Neural crest cell (in vitro differentiated cells): Measurements from ENCODE around the gene PPP1R3C. TPM values are rescaled to one million over a fixed set of nuclear protein-coding genes. Genes with fewer than 3 reads are reported as not detected.

ENCODE experiments used
- DNase-seq: peaks from one replicate; pipeline ENCODE4 v3.0.0; 2021; ENCODE audit warnings: low read depth, mixed read lengths, low spot score
- H3K27ac Mint-ChIP-seq: one replicate; pipeline ENCODE4 v1.8.0; 2021; ENCODE audit warnings: mild to moderate bottlenecking, mixed read lengths; ENCODE audit not compliant: unreplicated experiment
- H3K27me3 Mint-ChIP-seq: 2 replicates; pipeline ENCODE4 v1.8.0; 2021; ENCODE audit warnings: low read depth, mild to moderate bottlenecking, mixed read lengths
- H3K36me3 Mint-ChIP-seq: 2 replicates; pipeline ENCODE4 v1.8.0; 2021; ENCODE audit warnings: low read depth, mild to moderate bottlenecking, mixed read lengths
- H3K4me1 Mint-ChIP-seq: 2 replicates; pipeline ENCODE4 v1.8.0; 2021; ENCODE audit warnings: mixed read lengths
- H3K4me3 Mint-ChIP-seq: one replicate; pipeline ENCODE4 v1.8.0; 2021; ENCODE audit warnings: mild to moderate bottlenecking, mixed read lengths
- H3K9me3 Mint-ChIP-seq: 2 replicates; pipeline ENCODE4 v1.8.0; 2021; ENCODE audit warnings: mixed read lengths
- total RNA-seq: library from RNA; stranded (reverse); gene quantifications from 2 replicates; pipeline ENCODE4 v1.2.1, GENCODE V29; 2021
- TF ChIP-seq, protein P1 (sequence below): fragments of 200-600 bp; sonication (generic); conservative IDR thresholded peaks from 2 replicates; pipeline ENCODE4 v1.5.0; 2021; ENCODE audit warnings: antibody characterized with exemption, mild to moderate bottlenecking

PPP1R3C gene
- total RNA-seq, 1 donor from 2014 or later = 3.6 TPM

DNA sequence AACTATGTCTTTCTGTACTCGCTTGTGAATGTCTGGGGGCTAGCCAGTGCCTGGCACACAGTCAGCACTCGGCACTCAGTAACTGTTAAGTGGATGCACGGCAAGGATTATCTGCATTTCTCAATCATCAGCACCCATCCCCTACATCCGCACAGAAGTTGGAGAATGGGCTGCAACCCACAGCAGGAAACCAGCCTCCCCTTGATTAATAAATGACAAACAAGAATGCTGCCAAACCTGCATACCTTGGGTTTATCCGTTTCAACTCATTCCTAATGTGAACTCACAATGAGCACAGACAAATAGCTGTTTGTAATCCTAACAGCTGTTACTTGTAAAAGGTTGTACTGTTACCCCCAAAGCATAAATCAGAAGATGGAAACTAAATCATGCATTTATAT is 28.9 kb downstream of the PPP1R3C start:
- no peaks in the 10 kb centered on the region for H3K27me3 Mint-ChIP-seq
- TF ChIP-seq, protein P1, sequence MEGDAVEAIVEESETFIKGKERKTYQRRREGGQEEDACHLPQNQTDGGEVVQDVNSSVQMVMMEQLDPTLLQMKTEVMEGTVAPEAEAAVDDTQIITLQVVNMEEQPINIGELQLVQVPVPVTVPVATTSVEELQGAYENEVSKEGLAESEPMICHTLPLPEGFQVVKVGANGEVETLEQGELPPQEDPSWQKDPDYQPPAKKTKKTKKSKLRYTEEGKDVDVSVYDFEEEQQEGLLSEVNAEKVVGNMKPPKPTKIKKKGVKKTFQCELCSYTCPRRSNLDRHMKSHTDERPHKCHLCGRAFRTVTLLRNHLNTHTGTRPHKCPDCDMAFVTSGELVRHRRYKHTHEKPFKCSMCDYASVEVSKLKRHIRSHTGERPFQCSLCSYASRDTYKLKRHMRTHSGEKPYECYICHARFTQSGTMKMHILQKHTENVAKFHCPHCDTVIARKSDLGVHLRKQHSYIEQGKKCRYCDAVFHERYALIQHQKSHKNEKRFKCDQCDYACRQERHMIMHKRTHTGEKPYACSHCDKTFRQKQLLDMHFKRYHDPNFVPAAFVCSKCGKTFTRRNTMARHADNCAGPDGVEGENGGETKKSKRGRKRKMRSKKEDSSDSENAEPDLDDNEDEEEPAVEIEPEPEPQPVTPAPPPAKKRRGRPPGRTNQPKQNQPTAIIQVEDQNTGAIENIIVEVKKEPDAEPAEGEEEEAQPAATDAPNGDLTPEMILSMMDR = no peak
- no peak overlapping the region for H3K4me3 Mint-ChIP-seq
- no peak overlapping the region for H3K27ac Mint-ChIP-seq
- DNase-seq = no peak
- H3K36me3 Mint-ChIP-seq = peaks cover 11% of the 10 kb centered on the region
- H3K9me3 Mint-ChIP-seq = peaks cover 14% of the 10 kb centered on the region
- no peaks in the 10 kb centered on the region for H3K4me1 Mint-ChIP-seq

DNA sequence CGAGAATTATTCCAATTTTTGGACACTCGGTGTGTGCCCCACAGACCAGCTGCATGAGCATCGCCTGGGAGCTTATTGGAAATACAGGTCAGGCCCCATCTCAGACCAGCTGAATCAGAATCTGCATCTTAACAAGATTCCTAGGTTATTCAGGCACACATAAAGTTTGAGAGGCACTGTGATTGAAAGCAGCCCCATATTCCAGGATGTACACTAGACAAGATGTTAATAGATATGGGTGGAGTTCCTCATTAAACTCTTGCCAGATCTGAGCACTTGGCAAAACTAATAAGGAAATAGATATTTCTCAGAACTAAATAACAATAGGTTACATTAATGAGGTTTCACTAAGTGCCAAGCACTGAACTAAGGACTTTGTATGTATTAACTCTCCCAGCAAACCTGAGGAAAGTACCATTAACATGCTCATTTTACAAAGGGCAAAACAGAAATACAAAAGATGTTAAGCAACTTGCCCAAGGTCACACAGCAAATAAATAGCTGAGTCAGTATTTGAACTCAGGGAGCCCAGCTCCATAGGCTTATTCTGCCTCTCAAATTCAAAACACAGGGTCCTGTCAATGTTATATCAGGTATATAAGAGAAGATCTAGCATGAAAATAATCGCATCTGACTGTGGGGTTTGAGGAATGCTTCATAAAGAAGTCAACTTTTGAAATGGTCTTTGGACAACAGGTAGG is 29.9 kb downstream of the PPP1R3C start:
- Mint-ChIP-seq H3K36me3 (peaks cover 11% of the 10 kb centered on the region), H3K4me1 (no peaks in the 10 kb centered on the region), H3K4me3 (no peak overlapping the region), H3K9me3 (peaks cover 14% of the 10 kb centered on the region), H3K27me3 (no peaks in the 10 kb centered on the region), H3K27ac (no peak overlapping the region)
- no peak for DNase-seq
- TF ChIP-seq, protein P1 = no peak

DNA sequence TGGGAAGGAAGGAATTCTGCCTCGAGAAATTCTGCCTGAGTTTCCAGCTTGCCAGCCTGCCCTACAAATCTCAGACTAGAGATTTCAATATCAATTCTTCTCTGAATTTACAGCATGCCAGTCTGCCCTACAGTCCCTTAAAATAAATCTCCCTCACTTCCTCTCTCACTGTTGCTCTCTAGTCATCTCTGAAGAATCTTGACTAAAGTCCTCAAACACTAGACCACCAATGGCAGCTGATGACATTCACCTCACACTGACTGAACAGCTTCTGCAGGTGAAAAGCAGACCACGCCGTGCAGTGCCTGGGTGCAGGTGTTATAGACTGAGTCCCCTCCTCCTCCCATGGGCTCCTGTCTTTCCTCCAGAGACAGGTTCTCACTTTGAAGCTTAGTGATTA is 30.4 kb downstream of the PPP1R3C start:
- H3K36me3 Mint-ChIP-seq = peaks cover 11% of the 10 kb centered on the region

DNA sequence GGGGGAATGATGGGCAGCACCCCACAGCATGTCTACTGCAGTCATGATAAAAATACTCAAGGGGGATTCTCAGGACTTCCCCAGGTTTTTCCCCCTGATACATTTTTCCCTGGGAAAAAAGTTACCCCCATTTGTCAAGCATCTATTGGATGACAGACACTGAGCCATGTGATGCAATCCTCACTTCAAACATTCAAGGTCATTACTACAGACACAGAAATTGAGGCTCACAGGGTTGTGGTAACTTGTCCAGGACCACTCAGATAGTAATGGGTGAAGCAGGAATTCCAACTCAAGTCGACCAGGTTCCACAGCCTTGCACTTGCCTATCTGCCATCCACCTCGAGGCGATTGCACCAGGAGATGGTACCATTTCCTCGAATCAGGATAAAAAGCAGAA is 31.7 kb downstream of the PPP1R3C start:
- no peaks in the 10 kb centered on the region for H3K27me3 Mint-ChIP-seq
- H3K4me3 Mint-ChIP-seq = no peak overlapping the region
- TF ChIP-seq, protein P1 = no peak
- no peaks in the 10 kb centered on the region for H3K4me1 Mint-ChIP-seq
- H3K36me3 Mint-ChIP-seq = peaks cover 9% of the 10 kb centered on the region
- DNase-seq = no peak
- peaks cover 12% of the 10 kb centered on the region for H3K9me3 Mint-ChIP-seq
- no peak overlapping the region for H3K27ac Mint-ChIP-seq

More for the DNA sequence above, 30.4 kb downstream of the PPP1R3C start:
- H3K27me3 Mint-ChIP-seq = no peaks in the 10 kb centered on the region
- H3K9me3 Mint-ChIP-seq = peaks cover 14% of the 10 kb centered on the region
- no peaks in the 10 kb centered on the region for H3K4me1 Mint-ChIP-seq
- H3K27ac Mint-ChIP-seq = no peak overlapping the region
- no peak overlapping the region for H3K4me3 Mint-ChIP-seq
- TF ChIP-seq, protein P1 = no peak
- DNase-seq = no peak

DNA sequence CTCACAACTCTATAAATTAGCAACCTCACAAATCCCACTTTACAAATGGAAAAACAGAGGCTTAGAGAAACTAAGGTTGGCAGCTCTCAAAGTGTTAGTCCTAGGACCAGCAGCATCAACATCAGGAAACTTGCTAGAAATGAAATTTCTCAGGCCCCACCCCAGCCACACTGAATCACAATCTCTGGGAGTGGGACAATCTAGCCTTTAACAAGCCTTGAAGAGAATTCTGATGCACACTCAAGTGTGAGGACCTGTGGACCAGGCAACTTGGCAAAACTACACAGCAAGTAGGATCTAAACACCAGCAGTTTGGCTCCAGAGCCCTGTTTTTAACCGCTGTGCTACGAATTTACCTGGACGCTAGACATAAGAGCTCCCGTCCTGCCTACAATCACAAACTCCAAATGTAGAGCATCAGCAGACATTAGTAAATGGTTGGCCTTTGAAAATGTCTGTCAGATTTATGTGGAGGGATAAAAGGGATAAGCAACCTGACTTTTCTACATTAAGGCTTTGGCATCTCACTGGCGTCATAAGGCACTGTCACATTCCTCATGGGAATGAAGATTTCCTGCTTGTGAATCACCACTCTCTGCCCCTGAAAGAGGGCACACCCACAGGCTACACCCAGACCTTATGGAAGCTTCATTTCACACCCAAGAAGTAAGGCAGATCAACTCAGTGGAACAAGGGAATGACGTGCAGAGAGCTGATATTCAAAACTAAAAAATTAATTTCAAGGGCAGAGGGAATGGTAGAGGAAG is 34.5 kb downstream of the PPP1R3C start:
- Mint-ChIP-seq H3K36me3 (no peaks in the 10 kb centered on the region), H3K4me3 (no peak overlapping the region), H3K9me3 (peaks cover 2% of the 10 kb centered on the region), H3K4me1 (no peaks in the 10 kb centered on the region), H3K27ac (no peak overlapping the region), H3K27me3 (no peaks in the 10 kb centered on the region)
- no peak for DNase-seq
- TF ChIP-seq, protein P1 = no peak
